ENCODE data around the gene CP. TPM values are rescaled to one million over a fixed set of nuclear protein-coding genes. Genes with fewer than 3 reads are reported as not detected.
A peak's percentile ranks its signal among the peaks of the same experiment; 100 is the strongest.
"Not testable (repeated sequence)": the region's sequence is repeated elsewhere in the genome, so short reads cannot be mapped to it uniquely, and the experiment has no call there.

Gene CP
- total RNA-seq, 1 donor from 2014 or later: 85.8 TPM

DNA sequence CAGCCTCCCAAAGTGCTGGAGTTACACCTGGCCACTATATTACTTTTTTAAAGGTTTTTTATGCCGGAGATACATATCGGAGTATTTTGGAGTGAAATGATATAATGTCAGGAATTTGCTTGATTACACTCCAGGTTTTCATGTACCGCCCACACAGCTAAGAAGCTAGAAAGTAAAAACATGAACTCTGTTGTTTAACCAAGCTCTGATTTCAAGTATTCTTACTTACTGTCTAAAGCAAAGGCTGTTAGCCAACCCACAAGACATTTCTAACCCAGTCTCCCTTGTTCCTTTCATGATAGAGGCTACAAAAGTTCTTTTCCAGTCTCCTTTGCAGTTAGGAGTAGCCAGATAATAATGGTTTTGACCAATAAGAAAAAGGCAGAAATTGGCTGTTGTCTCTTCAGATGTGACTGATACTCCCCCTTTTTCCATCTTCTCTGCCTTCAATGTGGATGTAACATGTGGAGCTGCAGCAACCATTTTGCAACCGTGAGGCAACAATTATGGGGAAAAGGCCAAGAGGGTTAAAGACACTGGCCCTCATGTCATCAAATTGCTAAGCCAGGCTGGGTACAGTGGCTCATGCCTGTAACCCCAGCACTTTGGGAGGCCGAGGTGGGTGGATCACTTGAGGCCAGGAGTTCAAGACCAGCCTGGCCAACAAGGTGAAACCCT lies 6.1 kb upstream of the CP start:
- no peak for DNase-seq (ENCODE audit: low read depth)

DNA sequence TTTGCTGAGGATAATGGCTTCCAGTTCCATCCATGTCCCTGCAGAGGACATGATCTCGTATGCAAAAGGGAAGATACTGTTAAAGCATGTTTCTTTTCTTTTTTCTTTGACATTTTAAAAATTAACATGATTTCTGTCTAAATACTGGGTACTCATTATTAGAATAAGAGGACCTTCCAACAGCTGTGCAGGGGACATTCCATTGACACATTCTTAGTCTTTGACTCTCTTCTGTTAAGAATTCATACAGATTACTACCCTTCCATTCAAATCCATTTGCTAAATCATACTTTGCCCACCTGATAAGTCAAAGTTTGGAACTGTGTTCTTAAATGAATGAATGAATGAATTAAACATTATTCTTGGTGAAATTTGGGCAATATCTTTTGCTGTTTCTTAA lies 5.1 kb upstream of the CP start:
- peak; percentile 45 for DNase-seq (ENCODE audit: low read depth)

DNA sequence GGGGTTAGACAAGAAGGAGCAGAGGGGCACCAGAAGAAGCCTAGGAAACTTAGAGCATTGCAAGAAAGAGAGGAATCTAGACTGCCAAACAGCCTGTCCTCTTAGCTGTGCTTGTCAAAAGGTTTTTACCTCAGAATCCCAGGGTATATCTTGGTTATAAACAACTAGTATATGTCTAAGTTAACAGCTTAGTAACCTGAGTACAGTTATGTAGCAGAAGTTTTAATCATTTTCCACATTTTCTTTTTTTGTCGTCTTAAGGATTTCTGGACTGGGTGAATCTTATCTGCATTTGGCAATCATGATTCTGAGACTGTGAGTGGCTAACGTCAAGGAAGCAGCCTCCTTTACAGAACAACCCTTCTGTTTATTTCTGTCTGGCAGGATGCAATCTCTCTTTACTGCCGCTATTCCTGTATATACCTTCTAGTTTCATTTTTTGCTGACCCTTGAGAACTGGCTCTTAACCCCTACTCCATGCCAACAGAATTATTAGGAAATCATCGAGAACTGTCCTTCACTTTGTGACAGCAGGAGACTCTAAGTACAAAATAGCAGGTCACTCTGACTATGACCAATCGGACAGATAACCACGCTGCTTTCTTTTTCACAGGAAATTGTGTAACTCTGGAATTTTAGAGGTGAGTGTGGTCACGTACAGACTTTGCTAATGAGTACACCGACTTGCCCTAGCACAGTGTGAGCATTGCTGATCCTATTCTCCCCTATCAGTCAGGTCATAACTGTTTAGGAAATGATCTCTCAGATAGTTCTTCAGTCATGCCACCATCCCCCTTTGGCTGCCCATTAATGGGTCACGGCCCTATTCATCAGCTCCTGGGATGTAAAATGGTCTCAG lies 3.3 kb upstream of the CP start:
- DNase-seq (ENCODE audit: low read depth): peak; percentile 99

DNA sequence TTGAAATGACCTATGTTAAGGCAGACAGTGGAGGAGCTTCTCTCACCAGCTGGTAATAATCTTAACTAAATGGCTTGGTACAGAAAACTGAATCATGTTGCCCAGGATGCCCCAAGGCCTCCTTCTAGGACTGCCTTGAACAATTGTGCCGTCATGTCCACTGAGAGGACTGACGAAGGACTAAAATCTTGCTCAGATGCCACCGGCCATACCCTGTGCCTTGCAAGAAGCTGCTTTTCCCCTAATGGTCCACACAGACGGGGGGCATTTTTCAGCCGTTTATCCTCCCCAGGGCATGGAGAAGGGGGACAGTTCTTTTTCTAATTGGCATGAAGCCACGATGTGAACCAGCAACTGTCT lies 1.8 kb upstream of the CP start:
- DNase-seq (ENCODE audit: low read depth): no peak

DNA sequence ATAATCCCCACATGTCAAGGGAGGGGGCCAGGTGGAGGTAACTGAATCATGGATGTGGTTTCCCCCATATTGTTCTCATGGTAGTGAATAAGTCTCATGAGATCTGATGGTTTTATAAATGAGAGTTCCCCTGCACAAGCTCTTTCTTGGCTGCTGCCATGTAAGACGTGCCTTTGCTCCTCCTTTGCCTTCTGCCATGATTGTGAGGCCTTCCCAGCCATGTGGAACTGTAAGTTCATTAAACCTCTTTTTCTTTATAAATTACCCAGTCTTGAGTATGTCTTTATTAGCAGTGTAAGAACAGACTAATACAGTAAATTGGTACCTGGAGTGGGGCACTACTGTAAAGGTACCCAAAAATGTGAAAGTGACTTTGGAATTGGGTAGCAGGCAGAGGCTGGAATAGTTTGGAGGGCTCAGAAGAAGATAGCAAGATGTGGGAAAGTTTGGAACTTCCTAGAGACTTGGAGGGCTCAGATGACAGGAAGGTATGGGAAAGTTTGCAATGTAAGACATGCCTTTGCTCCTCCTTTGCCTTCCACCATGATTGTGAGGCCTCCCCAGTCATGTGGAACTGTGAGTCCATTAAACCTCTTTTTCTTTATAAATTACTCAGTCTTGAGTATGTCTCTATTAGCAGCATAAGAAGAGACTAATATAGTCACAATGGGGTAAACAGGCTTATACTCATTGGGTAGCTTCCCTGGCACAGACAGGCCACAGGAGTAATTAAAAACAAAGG lies 2.1 kb downstream of the CP start:
- DNase-seq (ENCODE audit: low read depth): not testable (repeated sequence)

DNA sequence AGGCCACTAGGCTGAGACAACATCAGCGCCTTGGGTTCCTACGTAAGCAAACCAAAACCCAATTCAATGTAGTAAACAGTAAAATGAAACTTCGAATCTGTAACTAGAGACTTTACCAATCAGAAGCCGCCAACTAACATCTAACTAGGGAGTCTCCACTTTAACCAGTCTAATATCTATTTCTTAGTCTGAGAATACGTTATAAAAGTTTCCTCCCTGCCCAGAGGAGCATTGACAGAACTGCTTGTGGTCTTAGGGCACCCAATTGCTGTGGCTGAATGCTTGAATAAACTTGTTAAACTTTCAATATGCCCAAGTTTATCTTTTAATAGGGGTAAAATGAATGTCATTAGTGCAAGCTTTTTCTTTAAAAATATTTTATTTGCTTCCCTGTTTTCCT lies 4.3 kb downstream of the CP start:
- DNase-seq (ENCODE audit: low read depth): no peak

DNA sequence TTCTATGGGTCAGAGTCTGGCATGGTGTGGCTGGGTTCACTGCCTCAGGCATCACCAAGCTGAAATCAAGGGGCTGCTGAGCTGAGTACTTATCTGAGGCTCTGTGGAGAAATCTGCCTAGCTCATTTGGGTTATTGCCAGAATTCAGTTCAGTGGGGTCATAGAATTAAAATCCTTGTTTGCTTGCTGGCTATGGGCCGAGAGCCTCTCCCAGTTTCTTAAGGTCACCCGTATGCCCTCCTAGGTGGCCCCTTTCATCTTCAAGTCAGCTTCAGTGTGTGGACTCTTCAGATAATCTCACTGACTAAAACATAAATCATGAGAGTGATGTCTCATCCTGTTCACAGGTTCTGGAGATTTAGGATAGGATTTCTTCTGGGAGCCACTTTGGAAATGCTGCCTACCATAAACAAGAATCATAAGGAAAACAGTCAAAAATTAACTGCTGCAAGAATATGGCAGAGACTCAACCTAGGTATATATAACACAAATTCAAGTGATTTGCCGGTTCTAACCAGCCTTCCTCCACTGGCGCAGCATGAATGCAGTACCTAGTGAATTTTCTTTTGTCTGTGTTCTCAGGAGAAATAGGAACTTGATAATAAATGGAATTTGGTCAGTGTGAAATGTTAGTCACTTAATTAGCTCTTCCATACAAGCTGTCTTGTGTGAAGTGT lies 5.3 kb downstream of the CP start:
- peak; percentile 77 for DNase-seq (ENCODE audit: low read depth)

DNA sequence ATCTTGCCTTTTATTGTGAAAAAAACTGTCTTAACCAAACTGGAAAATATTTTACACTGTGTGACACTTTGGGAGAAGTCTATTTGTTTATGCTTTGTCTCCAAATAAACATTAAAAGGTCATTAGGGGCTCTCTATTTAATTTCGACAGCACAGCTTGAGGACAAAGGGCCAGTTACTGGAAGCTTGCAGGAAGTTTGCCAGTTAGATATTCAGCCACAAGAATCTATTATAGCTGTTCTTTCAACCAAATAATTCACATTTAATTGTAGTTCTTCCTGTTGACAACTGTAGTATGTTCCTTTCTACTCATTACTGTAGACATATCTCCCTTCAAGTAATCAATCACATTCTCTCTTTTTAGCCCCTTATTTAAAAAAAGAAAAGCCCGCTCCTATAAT lies 6.1 kb downstream of the CP start:
- DNase-seq (ENCODE audit: low read depth): peak; percentile 94

DNA sequence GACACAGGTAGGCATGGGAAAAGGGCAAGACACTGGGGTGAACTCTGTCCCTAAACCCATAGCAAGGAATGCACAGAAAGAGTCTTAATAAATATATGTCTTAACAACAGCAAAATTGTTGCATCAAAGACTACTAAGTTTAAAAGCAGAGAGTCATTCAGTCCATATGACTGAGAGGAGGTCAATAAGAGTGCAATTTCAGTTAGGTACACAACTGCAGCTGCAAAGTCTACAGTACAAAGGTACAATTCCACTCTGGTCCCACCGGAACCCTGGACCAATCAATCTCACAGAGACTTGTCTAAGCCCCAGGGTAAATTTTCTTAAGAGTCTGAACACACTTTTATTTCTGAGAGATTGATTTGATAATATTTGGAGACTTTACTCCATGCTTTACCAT lies 6.9 kb downstream of the CP start:
- no peak for DNase-seq (ENCODE audit: low read depth)

DNA sequence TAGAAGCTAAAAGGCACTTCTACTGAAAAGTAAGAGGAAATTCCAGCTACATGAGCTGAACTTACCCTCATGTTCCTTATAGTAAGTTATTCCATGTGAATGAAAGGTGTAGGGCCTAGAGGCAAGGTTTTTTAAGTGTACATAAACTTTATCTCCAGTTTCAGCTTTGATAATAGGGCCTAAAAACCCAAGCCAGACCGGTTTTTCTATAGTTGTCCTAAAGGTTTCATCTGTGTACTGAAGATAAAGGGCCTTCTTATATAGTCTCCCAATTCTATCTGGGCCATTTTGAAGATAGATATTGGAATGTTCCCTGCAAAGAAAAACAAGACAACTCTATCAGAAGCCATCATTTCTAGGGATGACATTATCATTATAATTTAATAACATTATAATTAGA lies 9.2 kb downstream of the CP start:
- no peak for DNase-seq (ENCODE audit: low read depth)

DNA sequence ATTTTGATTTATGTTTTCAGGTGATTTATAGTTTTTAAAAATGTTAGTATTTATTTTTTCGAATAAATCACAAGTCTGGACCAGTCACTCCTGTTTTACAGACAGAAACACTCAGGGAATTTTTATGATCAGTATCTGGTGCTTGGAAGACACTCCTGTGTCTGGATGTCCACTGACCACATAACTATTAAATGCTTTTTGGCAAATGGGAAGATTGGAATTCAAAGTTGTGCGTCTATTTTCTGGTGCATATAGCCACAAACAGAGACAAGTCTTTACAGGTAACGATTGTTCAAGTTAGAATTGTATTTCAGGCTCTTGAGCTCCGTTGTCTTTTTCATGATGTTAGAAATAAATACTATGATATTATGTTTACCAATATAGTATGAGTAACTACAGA lies 12.2 kb downstream of the CP start:
- DNase-seq (ENCODE audit: low read depth): no peak

DNA sequence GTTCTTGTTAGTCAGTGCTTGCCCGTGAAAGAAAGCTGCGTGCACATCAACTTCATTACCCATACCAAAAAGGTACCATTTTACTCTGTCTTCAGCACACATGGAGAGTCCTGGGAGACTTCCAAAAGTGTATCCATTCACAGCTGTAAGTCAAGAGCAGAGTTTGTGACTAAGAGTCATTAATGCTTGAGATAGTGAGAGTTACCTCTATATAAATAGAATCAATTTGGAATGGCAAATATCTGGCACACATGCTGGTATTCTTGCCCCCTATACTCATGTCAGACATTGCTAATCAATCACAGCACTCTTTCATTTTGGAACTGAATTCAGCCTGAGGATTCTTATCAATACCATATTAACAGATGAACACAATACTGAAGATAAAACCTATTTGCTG lies 14.2 kb downstream of the CP start:
- no peak for DNase-seq (ENCODE audit: low read depth)

DNA sequence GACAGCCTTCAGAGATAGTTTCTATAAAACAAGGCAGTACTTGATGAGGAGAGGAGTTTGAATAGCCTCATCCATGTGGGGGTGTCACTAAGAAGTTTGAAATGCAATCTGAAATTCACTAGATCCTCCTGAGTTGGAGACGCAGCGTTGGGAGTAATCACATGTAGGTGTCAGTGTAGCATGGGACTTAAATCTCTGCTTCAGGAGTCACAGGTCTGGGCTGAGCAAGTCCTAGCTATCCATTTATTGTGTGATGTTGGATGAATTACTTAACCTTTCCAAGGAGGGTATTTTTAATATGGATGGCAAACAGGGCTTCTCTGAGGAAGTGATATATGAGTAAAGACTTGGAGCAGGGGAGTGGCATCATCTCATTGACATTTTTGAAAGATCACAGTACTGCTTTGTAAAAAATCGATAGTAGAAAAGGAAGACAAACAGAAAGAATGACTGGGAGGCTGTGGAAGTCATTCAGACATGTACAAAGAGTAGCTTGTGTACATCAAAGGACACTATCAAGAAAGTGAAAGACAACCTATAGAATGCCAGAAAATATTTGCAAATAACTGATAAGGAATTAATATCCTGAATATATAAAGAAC lies 17.1 kb downstream of the CP start:
- DNase-seq (ENCODE audit: low read depth): no peak

DNA sequence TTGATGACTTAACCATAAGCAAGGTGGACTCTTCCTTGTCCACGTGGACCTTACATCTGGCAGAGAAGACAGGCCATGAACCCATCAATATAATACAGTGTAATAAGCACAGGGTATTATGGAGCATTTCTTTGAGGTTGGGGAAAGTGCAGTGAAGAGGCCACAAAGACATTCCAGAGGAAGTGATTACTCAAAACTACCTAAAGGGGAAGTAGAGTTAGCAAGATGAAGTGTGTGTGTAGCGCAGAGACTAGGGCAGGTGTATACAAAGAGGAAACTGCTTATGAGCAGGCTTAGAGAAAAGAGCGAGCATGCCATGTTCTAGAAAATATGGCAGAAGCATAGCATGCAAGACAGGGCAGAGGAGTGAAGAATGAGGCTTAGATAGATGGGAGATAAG lies 17.9 kb downstream of the CP start:
- DNase-seq (ENCODE audit: low read depth): no peak

DNA sequence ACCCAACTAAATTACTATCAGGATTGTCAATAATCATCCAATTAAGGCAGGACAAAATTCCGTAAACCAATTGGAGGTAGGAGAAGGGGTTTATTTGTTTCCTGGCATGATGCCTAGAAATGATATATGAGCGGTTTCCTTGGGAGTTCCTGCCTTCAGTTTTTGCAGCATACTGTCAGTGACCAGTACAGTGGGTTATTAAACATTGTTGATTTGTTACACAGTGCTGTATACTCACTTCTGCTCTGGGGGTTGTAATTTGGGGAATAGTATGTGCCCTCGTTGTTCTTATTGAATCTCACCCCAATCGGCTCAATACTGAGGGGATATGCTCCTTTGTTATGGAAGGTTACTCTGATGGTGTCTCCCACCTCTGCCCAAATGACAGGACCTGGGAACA lies 22.2 kb downstream of the CP start:
- no peak for DNase-seq (ENCODE audit: low read depth)

DNA sequence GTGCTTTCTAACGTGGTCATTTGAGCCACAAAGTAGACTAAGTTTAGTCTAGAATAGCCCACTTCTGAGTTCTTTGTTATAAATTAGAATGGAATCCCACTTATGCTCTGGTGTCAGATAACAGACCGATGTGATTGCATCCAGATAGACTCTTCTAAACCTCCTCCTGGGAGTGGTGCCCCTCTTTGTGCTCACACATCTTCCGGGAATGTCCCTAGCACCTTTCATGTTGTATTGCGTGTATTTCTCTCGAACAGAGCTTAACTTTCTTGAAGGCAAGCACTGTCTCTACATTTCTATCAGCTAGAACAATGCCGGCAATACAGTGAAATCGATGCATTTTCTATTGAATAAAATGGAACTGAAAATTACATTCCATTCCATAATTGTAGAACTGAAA lies 23.0 kb downstream of the CP start:
- DNase-seq (ENCODE audit: low read depth): no peak

DNA sequence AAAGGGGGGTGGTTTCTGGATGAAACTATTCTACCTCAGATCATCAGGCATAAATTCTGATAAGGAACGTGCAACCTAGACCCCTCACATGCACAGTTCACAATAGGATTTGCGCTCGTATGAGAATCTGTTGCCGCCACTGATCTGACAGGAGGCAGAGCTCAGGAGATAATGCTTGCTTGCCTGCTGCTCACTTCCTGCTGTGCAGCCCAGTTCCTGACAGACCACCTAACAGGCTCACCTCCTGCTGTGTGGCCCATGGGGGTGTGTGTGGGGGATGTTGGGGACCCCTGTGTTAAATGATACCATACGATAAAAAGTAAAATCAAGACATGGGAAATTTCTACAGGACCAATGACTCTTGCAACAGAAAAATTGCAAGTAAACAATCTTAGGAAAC lies 24.0 kb downstream of the CP start:
- no peak for DNase-seq (ENCODE audit: low read depth)

DNA sequence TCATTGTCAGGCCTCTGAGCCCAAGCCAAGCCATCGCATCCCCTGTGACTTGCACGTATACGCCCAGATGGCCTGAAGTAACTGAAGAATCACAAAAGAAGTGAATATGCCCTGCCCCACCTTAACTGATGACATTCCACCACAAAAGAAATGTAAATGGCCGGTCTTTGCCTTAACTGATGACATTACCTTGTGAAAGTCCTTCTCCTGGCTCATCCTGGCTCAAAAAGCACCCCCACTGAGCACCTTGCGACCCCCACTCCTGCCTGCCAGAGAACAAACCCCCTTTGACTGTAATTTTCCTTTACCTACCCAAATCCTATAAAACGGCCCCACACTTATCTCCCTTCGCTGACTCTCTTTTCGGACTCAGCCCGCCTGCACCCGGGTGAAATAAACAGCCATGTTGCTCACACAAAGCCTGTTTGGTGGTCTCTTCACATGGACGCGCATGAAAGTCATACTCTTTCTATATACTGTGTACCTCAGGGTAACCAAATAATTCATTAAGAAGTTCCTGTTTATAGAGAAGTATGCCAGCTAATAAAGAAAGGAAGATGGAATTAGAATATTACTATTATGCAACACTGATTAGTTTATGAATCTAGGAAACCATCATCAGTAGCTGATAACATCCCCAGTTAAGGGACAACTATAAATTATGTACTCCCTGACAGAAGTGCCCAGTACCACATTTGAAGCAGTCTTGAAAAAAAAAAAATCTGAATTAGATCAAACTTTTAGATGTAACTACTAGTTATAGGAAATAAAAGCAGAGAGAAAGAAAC lies 24.6 kb downstream of the CP start:
- not testable (repeated sequence) for DNase-seq (ENCODE audit: low read depth)

DNA sequence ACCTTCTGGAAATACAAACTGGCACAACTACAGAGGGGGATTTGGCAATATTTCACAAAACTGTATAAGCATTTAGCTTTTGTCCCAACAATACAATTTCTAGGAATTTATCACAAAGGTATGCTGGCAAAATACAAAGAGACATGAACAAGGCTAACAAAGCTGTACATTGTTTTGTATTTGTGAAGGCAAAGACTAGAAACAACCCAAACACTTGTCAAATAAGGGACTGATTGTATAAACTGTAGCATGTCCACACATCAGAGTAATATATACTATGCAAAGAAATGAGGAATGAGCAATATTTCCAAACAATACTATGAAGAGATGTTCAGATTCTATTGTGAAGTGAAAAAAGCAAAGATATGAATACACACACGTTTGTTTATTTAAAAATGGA lies 26.4 kb downstream of the CP start:
- DNase-seq (ENCODE audit: low read depth): no peak

DNA sequence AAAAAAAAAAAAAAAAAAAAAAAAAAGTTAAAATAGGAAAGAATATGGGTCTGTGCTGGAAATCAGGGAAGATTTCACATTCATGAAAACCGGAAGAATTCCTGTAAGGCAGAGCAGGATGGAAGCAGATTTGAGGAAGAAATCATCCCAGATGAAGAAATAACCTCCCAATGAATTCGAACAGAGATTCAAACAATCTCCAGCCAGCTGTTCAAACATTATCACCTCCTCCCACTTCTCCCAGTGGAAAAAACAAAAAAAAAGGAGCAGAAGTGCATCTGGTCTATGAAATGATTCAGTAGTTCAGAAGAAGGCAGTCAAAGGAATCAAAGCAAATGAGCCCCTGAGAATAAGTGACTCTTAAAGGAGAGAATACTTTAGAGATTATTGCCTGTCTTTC lies 33.1 kb downstream of the CP start:
- no peak for DNase-seq (ENCODE audit: low read depth)

DNA sequence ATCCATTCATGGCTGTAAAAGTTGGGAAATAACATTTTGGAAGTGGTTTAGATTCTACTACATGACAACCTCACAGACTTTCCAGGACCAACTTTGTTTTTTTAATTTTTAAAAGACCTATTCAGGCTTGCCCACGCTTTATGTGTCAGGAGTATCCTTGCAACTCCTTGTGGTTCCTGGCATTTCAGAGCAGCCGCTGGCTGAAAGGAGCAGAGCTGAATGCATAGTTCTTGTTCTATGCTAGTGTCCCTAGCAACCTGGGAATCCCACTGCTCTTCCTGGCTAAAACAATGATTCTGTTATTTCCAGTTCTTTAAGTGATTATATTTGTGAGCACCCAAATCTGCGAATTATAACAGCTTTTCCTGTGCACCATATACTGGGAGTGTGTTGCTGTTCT lies 34.9 kb downstream of the CP start:
- no peak for DNase-seq (ENCODE audit: low read depth)
